Calu3 (cell line): ENCODE results near the gene ZNF735. TPM values are rescaled to one million over a fixed set of nuclear protein-coding genes. Genes with fewer than 3 reads are reported as not detected.
"Not testable (repeated sequence)": the region's sequence is repeated elsewhere in the genome, so short reads cannot be mapped to it uniquely, and the experiment has no call there.

Experiments
- BruUV-seq: library from RNA; stranded (reverse); fragments of 400-500 nt; replicated peaks from 2 replicates; lab custom pipeline; 2021; lab: Mats Ljungman, UMichigan
- CTCF ChIA-PET: fragments of 300-600 bp; sonication (Branson Sonifier 250); formaldehyde crosslinking; loops from one replicate; lab custom pipeline; 2022; ENCODE audit warnings: antibody characterized with exemption; lab: Charles Lee
- DNase-seq: peaks from one replicate; pipeline ENCODE4 v3.0.0; 2022
- H3K27ac Mint-ChIP-seq: one replicate; pipeline ENCODE4 v1.8.0; 2022; ENCODE audit warnings: mixed read lengths; ENCODE audit not compliant: unreplicated experiment
- H3K27me3 Mint-ChIP-seq: one replicate; pipeline ENCODE4 v1.8.0; 2022; ENCODE audit warnings: mixed read lengths; ENCODE audit not compliant: unreplicated experiment
- H3K36me3 Mint-ChIP-seq: one replicate; pipeline ENCODE4 v1.8.0; 2022; ENCODE audit warnings: mild to moderate bottlenecking, moderate library complexity, mixed read lengths; ENCODE audit not compliant: insufficient read depth, unreplicated experiment
- H3K4me1 Mint-ChIP-seq: one replicate; pipeline ENCODE4 v1.8.0; 2022; ENCODE audit warnings: mild to moderate bottlenecking, low read depth, mixed read lengths; ENCODE audit not compliant: unreplicated experiment
- H3K4me3 Mint-ChIP-seq: one replicate; pipeline ENCODE4 v1.8.0; 2022; ENCODE audit warnings: mild to moderate bottlenecking, low read depth, moderate library complexity, mixed read lengths; ENCODE audit not compliant: unreplicated experiment
- H3K9me3 Mint-ChIP-seq: one replicate; pipeline ENCODE4 v1.8.0; 2022; ENCODE audit warnings: low read depth, mixed read lengths; ENCODE audit not compliant: unreplicated experiment
- CTCF ChIP-seq: fragments of 200-600 bp; IDR thresholded peaks from one replicate; pipeline ENCODE4 v1.8.0; 2022; ENCODE audit warnings: antibody characterized with exemption; ENCODE audit not compliant: unreplicated experiment
- intact Hi-C: fragments of 100-400 bp; cut with micrococcal nuclease; formaldehyde crosslinking; loops from one replicate; pipeline ENCODE4 v1.10.0; 2022; ENCODE audit not compliant: unreplicated experiment
- total RNA-seq: library from RNA; stranded (reverse); gene quantifications from 2 replicates; pipeline ENCODE4 v1.2.3, GENCODE V29; 2022

The ZNF735 gene
- total RNA-seq, 1 experiment from 2014 or later, result not detected

GRCh38 chr7:64184376-64184775, 22.6 kb upstream of the ZNF735 start:
- Mint-ChIP-seq H3K9me3 (peaks cover under 1% of the 10 kb centered on the region), H3K27ac (no peak overlapping the region), H3K27me3 (no peaks in the 10 kb centered on the region), H3K4me3 (no peak overlapping the region), H3K36me3 (no peaks in the 10 kb centered on the region), H3K4me1 (no peaks in the 10 kb centered on the region)
- no peak for TF ChIP-seq CTCF
- BruUV-seq, result no TSS peak
- CTCF ChIA-PET, result no interaction called here
- intact Hi-C loops, result no loop called here
- DNase-seq, result no peak

GRCh38 chr7:64187408-64187807, 19.6 kb upstream of the ZNF735 start:
- intact Hi-C loops, result no loop called here
- Mint-ChIP-seq H3K27ac (no peak overlapping the region), H3K36me3 (no peaks in the 10 kb centered on the region), H3K27me3 (no peaks in the 10 kb centered on the region), H3K4me1 (no peaks in the 10 kb centered on the region), H3K9me3 (no peaks in the 10 kb centered on the region), H3K4me3 (no peak overlapping the region)
- no peak for TF ChIP-seq CTCF
- no peak for DNase-seq
- BruUV-seq, result no TSS peak
- CTCF ChIA-PET, result no interaction called here

GRCh38 chr7:64192148-64192704, 14.8 kb upstream of the ZNF735 start:
- no peak for DNase-seq
- CTCF ChIA-PET, result no interaction called here
- H3K36me3 Mint-ChIP-seq, result no peaks in the 10 kb centered on the region

GRCh38 chr7:64192775-64193174, 14.2 kb upstream of the ZNF735 start:
- no peaks in the 10 kb centered on the region for H3K27me3 Mint-ChIP-seq
- BruUV-seq, result no TSS peak
- no peak for TF ChIP-seq CTCF
- H3K9me3 Mint-ChIP-seq, result no peaks in the 10 kb centered on the region
- no peak overlapping the region for H3K27ac Mint-ChIP-seq
- H3K36me3 Mint-ChIP-seq, result no peaks in the 10 kb centered on the region
- no peak for DNase-seq
- no peak overlapping the region for H3K4me3 Mint-ChIP-seq
- no peaks in the 10 kb centered on the region for H3K4me1 Mint-ChIP-seq
- intact Hi-C loops, result no loop called here
- CTCF ChIA-PET, result no interaction called here

More at GRCh38 chr7:64192148-64192704, 14.8 kb upstream of the ZNF735 start:
- no TSS peak for BruUV-seq
- intact Hi-C loops, result no loop called here
- H3K4me1 Mint-ChIP-seq, result no peaks in the 10 kb centered on the region
- H3K9me3 Mint-ChIP-seq, result no peaks in the 10 kb centered on the region
- H3K27me3 Mint-ChIP-seq, result no peaks in the 10 kb centered on the region
- no peak for TF ChIP-seq CTCF
- no peak overlapping the region for H3K27ac Mint-ChIP-seq
- H3K4me3 Mint-ChIP-seq, result no peak overlapping the region

GRCh38 chr7:64219710-64220298, 12.8 kb downstream of the ZNF735 start:
- H3K4me1 Mint-ChIP-seq, DNase-seq, H3K4me3 Mint-ChIP-seq, BruUV-seq, H3K27ac Mint-ChIP-seq, H3K36me3 Mint-ChIP-seq, H3K27me3 Mint-ChIP-seq, intact Hi-C loops, CTCF ChIA-PET: not testable (repeated sequence)
- H3K9me3 Mint-ChIP-seq, result peaks cover 11% of the 10 kb centered on the region
